IMR-90 (cell line): ENCODE results near the gene DERA. TPM values are rescaled to one million over a fixed set of nuclear protein-coding genes. Genes with fewer than 3 reads are reported as not detected.
A peak's percentile ranks its signal among the peaks of the same experiment; 100 is the strongest.

ENCODE experiments used
- ATAC-seq: fragments of 200-7000 bp; cut with Tn5 transposase; 2 replicates; pipeline ENCODE4 v1.9.1; 2020; ENCODE audit warnings: low read depth, mild to moderate bottlenecking, moderate library complexity
- BruUV-seq: library from RNA; stranded (reverse); fragments of 400-500 nt; replicated peaks from 2 replicates; lab custom pipeline; 2021; lab: Mats Ljungman, UMichigan
- CTCF ChIA-PET: fragments of 300-600 bp; formaldehyde crosslinking; extraction: SDS; loops from one replicate; lab custom pipeline; 2021; ENCODE audit warnings: antibody characterized with exemption; lab: Yijun Ruan, JAX
- POLR2A ChIA-PET: fragments of 300-600 bp; sonication (Branson Sonifier 250); formaldehyde crosslinking; loops from one replicate; lab custom pipeline; 2022; ENCODE audit warnings: antibody characterized with exemption; ENCODE audit not compliant: unreplicated experiment; lab: Charles Lee
- DNase-seq: peaks from one replicate; pipeline ENCODE4 v3.0.0; 2013
- H2AFZ ChIP-seq: replicated peaks from 2 replicates; pipeline ENCODE3; 2013; ENCODE audit warnings: low read length, mild to moderate bottlenecking; ENCODE audit not compliant: poor library complexity
- H2AK5ac ChIP-seq: 2 replicates; pipeline ENCODE4 v1.6.1; 2013; ENCODE audit warnings: low read depth, low read length, inconsistent platforms
- H2AK9ac ChIP-seq: replicated peaks from 2 replicates; pipeline ENCODE3; 2013; ENCODE audit warnings: mild to moderate bottlenecking, low read depth, low read length, moderate library complexity; ENCODE audit not compliant: poor library complexity
- H2BK120ac ChIP-seq: 2 replicates; pipeline ENCODE4 v1.6.1; 2013; ENCODE audit warnings: low read depth, low read length, inconsistent platforms
- H2BK15ac ChIP-seq: 3 replicates; pipeline ENCODE4 v1.6.1; 2013; ENCODE audit warnings: low read depth, low read length, inconsistent platforms
- H2BK20ac ChIP-seq: 2 replicates; pipeline ENCODE4 v1.6.1; 2013; ENCODE audit warnings: low read depth, mild to moderate bottlenecking, inconsistent platforms, low read length, moderate library complexity
- H2BK5ac ChIP-seq: 2 replicates; pipeline ENCODE4 v1.6.1; 2013; ENCODE audit warnings: mild to moderate bottlenecking, low read depth, low read length, inconsistent platforms; ENCODE audit not compliant: poor library complexity, severe bottlenecking
- H3K14ac ChIP-seq: replicated peaks from 2 replicates; pipeline ENCODE4 v1.6.1; 2013; ENCODE audit warnings: low read depth, low read length, inconsistent platforms
- H3K18ac ChIP-seq: 2 replicates; pipeline ENCODE4 v1.6.1; 2013; ENCODE audit warnings: low read depth, low read length, control low read depth
- H3K23ac ChIP-seq: 2 replicates; pipeline ENCODE4 v1.6.1; 2013; ENCODE audit warnings: low read depth, low read length, inconsistent platforms
- H3K27ac ChIP-seq: 2 replicates; pipeline ENCODE4 v1.5.1; 2013; ENCODE audit warnings: mild to moderate bottlenecking, control low read depth, low read length; ENCODE audit not compliant: insufficient read depth
- H3K27me3 ChIP-seq: 2 replicates; pipeline ENCODE4 v1.6.1; 2013; ENCODE audit warnings: low read length; ENCODE audit not compliant: control insufficient read depth, insufficient read depth
- H3K36me3 ChIP-seq: 2 replicates; pipeline ENCODE4 v1.6.1; 2013; ENCODE audit warnings: low read length, mixed read lengths; ENCODE audit not compliant: control insufficient read depth, insufficient read depth
- H3K4ac ChIP-seq: 2 replicates; pipeline ENCODE4 v1.6.1; 2013; ENCODE audit warnings: low read depth, low read length, inconsistent platforms
- H3K4me1 ChIP-seq: 2 replicates; pipeline ENCODE4 v1.6.1; 2013; ENCODE audit warnings: low read length, mixed read lengths; ENCODE audit not compliant: control insufficient read depth, insufficient read depth
- H3K4me2 ChIP-seq: 2 replicates; pipeline ENCODE4 v1.6.1; 2013; ENCODE audit warnings: low read depth, mild to moderate bottlenecking, control low read depth, low read length, moderate library complexity
- H3K4me3 ChIP-seq: 2 replicates; pipeline ENCODE4 v1.5.1; 2013; ENCODE audit warnings: low read depth, mild to moderate bottlenecking, control low read depth, low read length, moderate library complexity; ENCODE audit not compliant: insufficient read depth
- H3K56ac ChIP-seq: 2 replicates; pipeline ENCODE4 v1.6.1; 2013; ENCODE audit warnings: low read length, inconsistent platforms; ENCODE audit not compliant: insufficient read depth; ENCODE audit errors: extremely low read depth
- H3K79me1 ChIP-seq, 2 experiments: 2 replicates each; pipeline ENCODE4 v1.6.1; 2013; ENCODE audit warnings: low read length in 2 of 2, inconsistent platforms in 1 of 2, low read depth in 1 of 2
- H3K9ac ChIP-seq: 2 replicates; pipeline ENCODE4 v1.6.1; 2013; ENCODE audit warnings: low read depth, low read length, control low read depth
- H3K9me1 ChIP-seq: 2 replicates; pipeline ENCODE4 v1.6.1; 2013; ENCODE audit warnings: low read length, inconsistent platforms; ENCODE audit not compliant: insufficient read depth
- H3K9me3 ChIP-seq: 2 replicates; pipeline ENCODE4 v1.6.1; 2013; ENCODE audit warnings: low read length; ENCODE audit not compliant: control insufficient read depth, insufficient read depth
- H4K20me1 ChIP-seq: 2 replicates; pipeline ENCODE4 v1.6.1; 2013; ENCODE audit warnings: low read length, inconsistent platforms; ENCODE audit not compliant: insufficient read depth
- H4K5ac ChIP-seq: 2 replicates; pipeline ENCODE4 v1.6.1; 2013; ENCODE audit warnings: mild to moderate bottlenecking, low read depth, low read length, control low read depth
- H4K8ac ChIP-seq, 2 experiments: 2 replicates each; pipeline ENCODE4 v1.6.1; 2013; ENCODE audit warnings: low read depth in 2 of 2, low read length in 2 of 2, control low read depth in 1 of 2, inconsistent platforms in 1 of 2
- H4K91ac ChIP-seq: 2 replicates; pipeline ENCODE4 v1.6.1; 2013; ENCODE audit warnings: low read depth, low read length, inconsistent platforms; ENCODE audit not compliant: insufficient read depth
- BHLHE40 ChIP-seq: fragments of 150-350 bp; IDR thresholded peaks from 2 replicates; pipeline ENCODE4 v1.6.1; 2016; ENCODE audit warnings: mild to moderate bottlenecking, low read depth, low read length
- CHD1 ChIP-seq: IDR thresholded peaks from 2 replicates; pipeline ENCODE4 v1.6.1; 2012; ENCODE audit warnings: low read depth, low read length, improper control_type of control experiment
- CTCF ChIP-seq: conservative IDR thresholded peaks from 2 replicates; pipeline ENCODE4 v1.5.1; 2012; ENCODE audit warnings: mild to moderate bottlenecking, low read depth, low read length, improper control_type of control experiment
- FOS ChIP-seq: fragments of 150-350 bp; IDR thresholded peaks from 2 replicates; pipeline ENCODE4 v1.6.1; 2016; ENCODE audit warnings: low read depth, low read length
- MAFK ChIP-seq: IDR thresholded peaks from 2 replicates; pipeline ENCODE4 v1.6.1; 2012; ENCODE audit warnings: low read depth, low read length, improper control_type of control experiment
- MAZ ChIP-seq: IDR thresholded peaks from 2 replicates; pipeline ENCODE4 v1.6.1; 2012; ENCODE audit warnings: low read depth, mild to moderate bottlenecking, low read length, improper control_type of control experiment, moderate library complexity, borderline replicate concordance
- MXI1 ChIP-seq: IDR thresholded peaks from 2 replicates; pipeline ENCODE4 v1.6.1; 2012; ENCODE audit warnings: low read depth, mild to moderate bottlenecking, low read length, moderate library complexity, borderline replicate concordance
- NFE2L2 ChIP-seq: fragments of 150-350 bp; IDR thresholded peaks from 2 replicates; pipeline ENCODE4 v1.6.1; 2016; ENCODE audit warnings: low read depth, mild to moderate bottlenecking, low read length
- POLR2A ChIP-seq: IDR thresholded peaks from 2 replicates; pipeline ENCODE4 v1.6.1; 2012; ENCODE audit warnings: mild to moderate bottlenecking, low read depth, low read length
- RAD21 ChIP-seq: IDR thresholded peaks from 2 replicates; pipeline ENCODE4 v1.6.1; 2012; ENCODE audit warnings: low read length, improper control_type of control experiment
- RCOR1 ChIP-seq: IDR thresholded peaks from 2 replicates; pipeline ENCODE4 v1.6.1; 2012; ENCODE audit warnings: mild to moderate bottlenecking, low read length, improper control_type of control experiment; ENCODE audit not compliant: insufficient replicate concordance
- RFX5 ChIP-seq: IDR thresholded peaks from 2 replicates; pipeline ENCODE4 v1.8.0; 2012; ENCODE audit warnings: low read depth, mild to moderate bottlenecking, low read length, moderate library complexity
- SMC3 ChIP-seq: fragments of 150-350 bp; IDR thresholded peaks from 2 replicates; pipeline ENCODE4 v1.6.1; 2016; ENCODE audit warnings: low read depth, mild to moderate bottlenecking, antibody characterized with exemption, low read length, moderate library complexity
- WGBS, 2 experiments: methylation state at CpG; one replicate each; pipeline versions ENCODE4 v1.1.5 to v1.1.7; 2013; ENCODE audit warnings: missing lambda C conversion rate in 2 of 2; ENCODE audit not compliant: insufficient read length in 1 of 2; ENCODE audit errors: extremely low coverage in 2 of 2; 5-methylcytosine and 5-hydroxymethylcytosine counted together
- dilution Hi-C: fragments of 300-500 bp; cut with HindIII; formaldehyde crosslinking; loops from one replicate; pipeline ENCODE4 v1.14.3; 2018; ENCODE audit warnings: low sequenced_read_pairs; ENCODE audit not compliant: unreplicated experiment
- in situ Hi-C: fragments of 300-500 bp; cut with MboI; formaldehyde crosslinking; loops from 3 replicates; pipeline ENCODE4 v1.14.3; 2019; ENCODE audit warnings: low sequenced_read_pairs, inconsistent platforms, mixed read lengths
- intact Hi-C: fragments of 100-400 bp; cut with micrococcal nuclease; formaldehyde crosslinking; loops from 2 replicates; pipeline ENCODE4 v1.10.0; 2022
- polyA plus RNA-seq, 3 experiments: library from polyadenylated mRNA; depleted of rRNA; stranded (reverse); fragments of >200 nt; gene quantifications; 2 replicates each; pipeline ENCODE4 v1.2.3, GENCODE V29; 2012; ENCODE audit warnings: low replicate concordance in 1 of 3
- total RNA-seq: library from RNA; depleted of rRNA; stranded (reverse); fragments of >200 nt; gene quantifications from 2 replicates; pipeline ENCODE4 v1.2.3, GENCODE V29; 2012
- TF ChIP-seq, protein P1 (sequence below): fragments of 150-350 bp; IDR thresholded peaks from 2 replicates; pipeline ENCODE4 v1.6.1; 2016; ENCODE audit warnings: low read depth, mild to moderate bottlenecking, low read length, moderate library complexity, borderline replicate concordance
- TF ChIP-seq, protein P2 (sequence below): fragments of 150-350 bp; IDR thresholded peaks from 2 replicates; pipeline ENCODE4 v1.6.1; 2017; ENCODE audit warnings: mild to moderate bottlenecking, antibody characterized with exemption, low read length, low read depth

DERA gene
- total and polyA plus RNA-seq, 2 of the 4 experiments (the other 2 are of a cell fraction) = 28.1 to 58.6 TPM

DNA sequence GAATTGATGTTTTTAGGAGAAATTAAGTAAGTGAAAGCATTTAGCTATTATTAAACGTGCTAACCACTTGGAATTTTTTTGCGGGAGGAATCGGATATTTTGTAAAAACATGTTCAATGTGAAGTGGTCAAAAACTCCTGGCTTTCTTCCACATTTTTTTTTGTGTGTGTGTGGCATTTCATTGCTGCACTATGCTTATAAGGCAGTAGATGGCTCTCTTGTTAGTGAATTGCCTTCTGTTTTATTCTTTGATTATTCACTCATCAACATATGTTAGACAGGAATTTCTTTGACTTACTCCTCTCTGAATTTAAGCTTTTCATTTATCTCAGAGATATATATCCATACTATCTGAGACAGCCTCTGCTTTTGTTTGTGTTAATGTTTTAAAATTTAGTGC is 71.3 kb downstream of the DERA start:
- BruUV-seq = no TSS peak
- WGBS, 2 experiments = no CpG with 5 or more reads among the region's 3 CpGs
- TF ChIP-seq RAD21 (peak; percentile 75), POLR2A (no peak), CTCF (peak; percentile 73), BHLHE40 (no peak), CHD1 (no peak), NFE2L2 (no peak), FOS (no peak), SMC3 (peak; percentile 48; the same call in 1 of the 2 replicates), MXI1 (no peak), MAZ (no peak), RCOR1 (no peak), MAFK (no peak), RFX5 (no peak)
- TF ChIP-seq, protein P1, sequence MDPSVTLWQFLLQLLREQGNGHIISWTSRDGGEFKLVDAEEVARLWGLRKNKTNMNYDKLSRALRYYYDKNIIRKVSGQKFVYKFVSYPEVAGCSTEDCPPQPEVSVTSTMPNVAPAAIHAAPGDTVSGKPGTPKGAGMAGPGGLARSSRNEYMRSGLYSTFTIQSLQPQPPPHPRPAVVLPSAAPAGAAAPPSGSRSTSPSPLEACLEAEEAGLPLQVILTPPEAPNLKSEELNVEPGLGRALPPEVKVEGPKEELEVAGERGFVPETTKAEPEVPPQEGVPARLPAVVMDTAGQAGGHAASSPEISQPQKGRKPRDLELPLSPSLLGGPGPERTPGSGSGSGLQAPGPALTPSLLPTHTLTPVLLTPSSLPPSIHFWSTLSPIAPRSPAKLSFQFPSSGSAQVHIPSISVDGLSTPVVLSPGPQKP = no peak
- TF ChIP-seq, protein P2, sequence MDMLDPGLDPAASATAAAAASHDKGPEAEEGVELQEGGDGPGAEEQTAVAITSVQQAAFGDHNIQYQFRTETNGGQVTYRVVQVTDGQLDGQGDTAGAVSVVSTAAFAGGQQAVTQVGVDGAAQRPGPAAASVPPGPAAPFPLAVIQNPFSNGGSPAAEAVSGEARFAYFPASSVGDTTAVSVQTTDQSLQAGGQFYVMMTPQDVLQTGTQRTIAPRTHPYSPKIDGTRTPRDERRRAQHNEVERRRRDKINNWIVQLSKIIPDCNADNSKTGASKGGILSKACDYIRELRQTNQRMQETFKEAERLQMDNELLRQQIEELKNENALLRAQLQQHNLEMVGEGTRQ = no peak

More for the DNA sequence above, 71.3 kb downstream of the DERA start:
- no peak overlapping the region for H3K23ac ChIP-seq
- H3K18ac ChIP-seq = no peak overlapping the region
- no peak overlapping the region for H4K91ac ChIP-seq
- H3K4me1 ChIP-seq = peaks cover 21% of the 10 kb centered on the region
- intact Hi-C loops (loop anchor here (2.0 to 5.0 kb wide), 2 partner anchors 625 to 1662 kb away; partner anchors contain the start of gene LMO3), dilution Hi-C loops (no loop called here), in situ Hi-C loops (no loop called here)
- H2BK20ac ChIP-seq = no peak overlapping the region
- H3K9ac ChIP-seq = no peak overlapping the region
- no peak overlapping the region for H4K5ac ChIP-seq
- no peak overlapping the region for H2BK15ac ChIP-seq
- H3K36me3 ChIP-seq = peaks cover 4% of the 10 kb centered on the region; the same call in 1 of the 2 replicates
- peaks cover 3 to 22% of the 10 kb centered on the region in 2 experiments; a peak in 3 of 4 replicates for H3K79me1 ChIP-seq
- H3K27me3 ChIP-seq = no peaks in the 10 kb centered on the region
- H4K8ac ChIP-seq = no peak overlapping the region
- H3K14ac ChIP-seq = no peak overlapping the region
- peak overlapping the region; percentile 29 for H2BK5ac ChIP-seq
- H3K56ac ChIP-seq = no peak overlapping the region
- H3K4me3 ChIP-seq = no peak overlapping the region
- no peak overlapping the region for H3K4ac ChIP-seq
- H3K9me1 ChIP-seq = peaks cover 8% of the 10 kb centered on the region
- no peaks in the 10 kb centered on the region for H3K9me3 ChIP-seq
- ChIA-PET POLR2A (no interaction called here), CTCF (interaction anchor here (0.6 to 1.6 kb wide), 14 partner anchors 8 to 1652 kb away, joined by 3 to 7 read pairs (median 3); no protein-coding TSS in a partner anchor)
- DNase-seq = peak; percentile 67
- no peak overlapping the region for H2AK9ac ChIP-seq
- peak; percentile 50 for ATAC-seq
- H3K4me2 ChIP-seq = no peak overlapping the region
- no peak overlapping the region for H2AFZ ChIP-seq
- no peak overlapping the region for H3K27ac ChIP-seq
- H2BK120ac ChIP-seq = no peak overlapping the region
- no peaks in the 10 kb centered on the region for H4K20me1 ChIP-seq
- H2AK5ac ChIP-seq = no peak overlapping the region
